H7 (cell line): ENCODE results near the gene SLC25A21. TPM values are rescaled to one million over a fixed set of nuclear protein-coding genes. Genes with fewer than 3 reads are reported as not detected.

ENCODE experiments used
- DNase-seq: peaks from one replicate; pipeline ENCODE4 v3.0.0; 2012
- H3K27me3 ChIP-seq: 2 replicates; pipeline ENCODE4 v1.6.0; 2011; ENCODE audit warnings: mild to moderate bottlenecking, low read length; ENCODE audit not compliant: control insufficient read depth, insufficient read depth
- H3K36me3 ChIP-seq: replicated peaks from 2 replicates; pipeline ENCODE4 v1.5.1; 2011; ENCODE audit warnings: low read length; ENCODE audit not compliant: control insufficient read depth, insufficient read depth
- H3K4me3 ChIP-seq: 2 replicates; pipeline ENCODE4 v1.5.1; 2011; ENCODE audit warnings: low read depth, mild to moderate bottlenecking, control low read depth, low read length, moderate library complexity; ENCODE audit not compliant: insufficient read depth
- total RNA-seq: library from RNA; depleted of rRNA; stranded (reverse); fragments of >200 nt; shearing (Covaris generic); gene quantifications from 2 replicates; pipeline ENCODE4 v1.2.3, GENCODE V29; 2014

The SLC25A21 gene
- total RNA-seq, 1 experiment from 2014 or later, result 7.7 TPM

DNA sequence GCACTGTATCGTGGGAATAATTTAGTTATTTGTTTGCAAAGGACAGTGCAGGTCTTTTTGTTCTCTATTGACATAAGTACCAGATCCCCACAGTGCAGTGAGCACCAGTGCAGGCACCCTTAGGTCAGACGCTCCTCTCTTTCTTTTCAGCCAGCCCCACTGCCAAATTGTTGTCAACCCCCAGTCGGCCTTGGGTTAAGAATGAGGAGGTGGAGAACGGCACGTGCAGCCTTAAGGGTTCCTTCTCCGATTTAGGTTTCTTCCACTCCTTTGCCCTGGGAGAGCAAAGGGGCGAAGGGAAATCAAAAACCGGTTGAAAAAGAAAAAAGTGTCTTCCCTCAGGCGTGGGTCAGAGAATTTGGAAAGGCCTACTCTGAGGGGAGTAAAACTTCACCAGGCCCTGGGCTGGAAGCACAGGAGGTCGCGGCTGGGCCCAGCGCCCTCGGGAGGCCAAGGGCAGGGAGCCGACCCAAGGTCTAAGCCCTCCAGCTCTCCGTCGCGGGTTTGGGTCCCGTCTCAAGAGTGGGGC, 506.5 kb downstream of the SLC25A21 start:
- DNase-seq, result peak; percentile 58
- peaks cover 90% of the 10 kb centered on the region for H3K27me3 ChIP-seq
- peak overlapping the region; percentile 30; the same call in 1 of the 2 replicates for H3K4me3 ChIP-seq
- no peaks in the 10 kb centered on the region for H3K36me3 ChIP-seq

DNA sequence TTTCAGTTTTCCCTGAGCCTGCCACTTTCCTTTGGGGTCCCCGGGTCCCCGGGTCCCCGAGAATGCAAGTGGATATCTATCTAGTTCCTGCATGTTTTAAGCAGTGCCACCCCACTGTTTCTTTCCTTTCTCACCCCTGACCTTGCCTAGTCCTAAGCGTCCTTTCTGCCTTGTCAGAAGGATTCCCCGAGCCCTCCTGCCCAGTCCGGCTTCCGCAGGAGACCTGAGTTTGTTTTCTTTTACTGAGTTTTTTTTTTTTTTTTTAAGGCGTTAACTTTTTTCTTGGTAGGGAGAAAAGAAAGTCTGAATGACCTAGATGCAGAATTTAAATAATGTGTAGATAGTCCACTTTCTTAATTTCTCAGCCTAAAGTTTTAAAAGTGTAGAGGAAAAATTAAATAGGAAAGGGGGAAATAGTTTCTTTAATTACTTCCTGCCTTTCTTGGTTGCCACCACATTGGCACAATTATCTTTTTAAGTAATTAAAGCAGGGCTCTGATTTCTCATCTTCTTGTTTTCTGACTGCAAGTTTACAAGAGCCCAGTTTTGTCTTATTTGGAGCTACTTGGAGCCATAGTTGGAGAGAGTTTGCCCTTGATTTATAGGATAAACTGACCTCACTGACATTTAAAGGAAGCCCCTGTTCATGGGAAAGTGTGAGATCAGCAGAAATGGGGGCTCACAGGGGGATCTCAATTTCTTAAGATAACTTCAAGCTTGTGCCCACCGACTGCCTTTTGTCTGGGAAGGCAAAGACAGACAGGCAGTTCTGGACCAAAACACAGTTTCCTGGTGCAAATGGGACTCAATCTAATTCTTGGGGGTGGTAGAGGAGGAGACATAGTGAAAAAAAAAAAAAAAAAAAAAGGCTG, 507.8 kb downstream of the SLC25A21 start:
- peak; percentile 22 for DNase-seq
- H3K36me3 ChIP-seq, result no peaks in the 10 kb centered on the region
- H3K4me3 ChIP-seq, result no peak overlapping the region
- peaks cover 94% of the 10 kb centered on the region for H3K27me3 ChIP-seq

DNA sequence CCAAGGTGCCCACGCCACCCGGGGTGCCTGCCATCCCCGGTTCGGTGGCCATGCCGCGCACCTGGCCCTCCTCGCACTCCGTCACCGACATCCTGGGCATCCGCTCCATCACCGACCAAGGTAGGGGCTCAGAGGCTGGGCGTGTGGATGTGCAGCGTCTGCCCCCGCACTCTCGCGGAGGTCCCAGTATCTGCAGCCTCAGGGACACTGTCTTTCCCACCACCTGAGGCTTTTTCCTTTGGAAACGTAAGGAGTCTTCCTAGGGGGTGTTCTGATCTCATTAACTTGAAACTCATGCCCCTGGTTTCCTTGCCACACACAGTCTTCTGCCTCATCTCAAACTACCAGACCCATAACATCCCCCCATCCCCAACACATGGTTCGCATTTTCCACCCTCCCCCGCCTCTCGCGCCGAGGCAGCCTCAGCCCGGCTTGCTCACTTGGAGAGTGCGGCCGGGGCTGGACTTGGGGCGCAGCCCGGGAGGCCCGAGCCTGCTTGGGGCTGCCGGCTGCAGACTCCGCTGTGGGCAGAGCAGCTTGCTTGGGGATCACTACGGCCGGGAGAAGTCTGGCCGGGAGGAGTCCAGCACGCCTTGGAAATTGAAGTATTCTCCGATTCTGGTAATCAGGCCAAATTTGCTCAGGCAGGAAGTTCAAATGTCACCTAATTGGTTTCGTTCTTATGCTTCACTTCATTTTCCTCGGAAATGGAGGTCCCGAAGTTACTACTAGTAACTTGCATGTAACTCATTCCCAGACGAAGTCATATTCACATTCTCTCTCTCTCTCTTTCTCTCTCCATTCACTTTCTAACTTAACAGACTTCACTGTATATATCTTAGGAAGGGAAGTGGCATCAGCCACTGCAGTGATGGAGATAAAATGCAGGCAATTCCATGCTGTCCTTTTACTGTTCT, 508.7 kb downstream of the SLC25A21 start:
- H3K27me3 ChIP-seq, result peaks cover 94% of the 10 kb centered on the region
- no peaks in the 10 kb centered on the region for H3K36me3 ChIP-seq
- H3K4me3 ChIP-seq, result 0 out of 2 replicates have a peak overlapping the region, but pooled peaks have one; percentile 37
- DNase-seq, result peak; percentile 81

DNA sequence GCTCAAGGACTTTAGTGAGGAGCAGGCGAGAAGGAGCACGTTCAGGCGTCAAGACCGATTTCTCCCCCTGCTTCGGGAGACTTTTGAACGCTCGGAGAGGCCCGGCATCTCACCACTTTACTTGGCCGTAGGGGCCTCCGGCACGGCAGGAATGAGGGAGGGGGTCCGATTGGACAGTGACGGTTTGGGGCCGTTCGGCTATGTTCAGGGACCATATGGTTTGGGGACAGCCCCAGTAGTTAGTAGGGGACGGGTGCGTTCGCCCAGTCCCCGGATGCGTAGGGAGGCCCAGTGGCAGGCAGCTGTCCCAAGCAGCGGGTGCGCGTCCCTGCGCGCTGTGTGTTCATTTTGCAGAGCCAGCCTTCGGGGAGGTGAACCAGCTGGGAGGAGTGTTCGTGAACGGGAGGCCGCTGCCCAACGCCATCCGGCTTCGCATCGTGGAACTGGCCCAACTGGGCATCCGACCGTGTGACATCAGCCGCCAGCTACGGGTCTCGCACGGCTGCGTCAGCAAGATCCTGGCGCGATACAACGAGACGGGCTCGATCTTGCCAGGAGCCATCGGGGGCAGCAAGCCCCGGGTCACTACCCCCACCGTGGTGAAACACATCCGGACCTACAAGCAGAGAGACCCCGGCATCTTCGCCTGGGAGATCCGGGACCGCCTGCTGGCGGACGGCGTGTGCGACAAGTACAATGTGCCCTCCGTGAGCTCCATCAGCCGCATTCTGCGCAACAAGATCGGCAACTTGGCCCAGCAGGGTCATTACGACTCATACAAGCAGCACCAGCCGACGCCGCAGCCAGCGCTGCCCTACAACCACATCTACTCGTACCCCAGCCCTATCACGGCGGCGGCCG, 509.6 kb downstream of the SLC25A21 start:
- peak; percentile 70 for DNase-seq
- H3K27me3 ChIP-seq, result peaks cover 94% of the 10 kb centered on the region
- no peaks in the 10 kb centered on the region for H3K36me3 ChIP-seq
- peak overlapping the region; percentile 37; the same call in 1 of the 2 replicates for H3K4me3 ChIP-seq

DNA sequence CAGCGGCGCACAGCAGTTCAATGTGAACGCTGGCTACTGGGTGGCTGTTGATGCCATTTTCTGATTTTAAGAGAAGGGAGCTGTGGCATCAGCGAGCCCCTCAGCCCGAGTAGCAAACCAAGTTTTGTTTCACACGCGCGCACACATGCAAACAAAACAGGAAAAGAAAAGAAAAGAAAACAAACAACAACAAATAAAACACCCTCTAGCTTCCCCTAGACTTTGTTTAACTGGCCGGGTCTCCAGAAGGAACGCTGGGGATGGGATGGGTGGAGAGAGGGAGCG, 510.2 kb downstream of the SLC25A21 start:
- Histone ChIP-seq H3K27me3 (peaks cover 94% of the 10 kb centered on the region), H3K36me3 (no peaks in the 10 kb centered on the region), H3K4me3 (peak overlapping the region; percentile 37; the same call in 1 of the 2 replicates)
- DNase-seq, result no peak

DNA sequence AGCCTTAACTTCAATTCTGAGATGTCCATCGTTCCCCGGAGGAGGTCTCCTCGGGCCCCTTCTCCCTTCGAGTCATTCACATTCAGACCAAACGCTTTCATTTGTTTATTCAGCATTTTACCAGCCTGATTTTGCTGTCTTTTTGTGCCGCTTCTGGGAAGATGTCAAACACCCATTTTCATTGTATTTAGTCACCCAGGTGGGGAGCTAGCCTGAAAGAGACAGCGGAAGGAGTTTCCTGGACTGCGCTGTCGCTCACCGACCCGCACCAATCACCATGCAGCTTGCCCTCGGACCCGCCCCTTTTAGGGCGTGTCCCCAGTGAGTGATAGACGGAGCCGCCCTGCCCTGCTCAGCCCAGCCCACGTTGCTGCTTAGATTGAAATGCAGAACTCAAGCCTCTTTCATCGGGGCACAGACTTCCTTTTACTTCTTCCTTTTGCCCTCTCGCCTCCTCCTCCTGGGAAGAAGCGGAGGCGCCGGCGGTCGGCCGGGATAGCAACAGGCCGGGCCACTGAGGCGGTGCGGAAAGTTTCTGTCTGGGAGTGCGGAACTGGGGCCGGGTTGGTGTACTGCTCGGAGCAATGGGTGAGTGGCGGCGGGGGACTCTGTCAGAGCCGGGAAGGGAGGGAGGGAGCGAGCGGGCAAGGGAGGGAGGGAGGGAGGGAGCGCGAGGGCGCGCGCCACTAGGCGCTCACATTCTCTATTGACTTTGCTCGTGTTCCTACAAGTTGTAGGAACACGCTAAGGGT, 510.7 kb downstream of the SLC25A21 start, which contains the start of gene PAX9:
Gene PAX9, plus strand, starts transcription at position 355 of the 752 bp plus-strand sequence. Its CDS starts 230 bp downstream, at position 585.
- DNase-seq, result peak; percentile 96
- Histone ChIP-seq H3K36me3 (no peaks in the 10 kb centered on the region), H3K27me3 (peaks cover 94% of the 10 kb centered on the region)

DNA sequence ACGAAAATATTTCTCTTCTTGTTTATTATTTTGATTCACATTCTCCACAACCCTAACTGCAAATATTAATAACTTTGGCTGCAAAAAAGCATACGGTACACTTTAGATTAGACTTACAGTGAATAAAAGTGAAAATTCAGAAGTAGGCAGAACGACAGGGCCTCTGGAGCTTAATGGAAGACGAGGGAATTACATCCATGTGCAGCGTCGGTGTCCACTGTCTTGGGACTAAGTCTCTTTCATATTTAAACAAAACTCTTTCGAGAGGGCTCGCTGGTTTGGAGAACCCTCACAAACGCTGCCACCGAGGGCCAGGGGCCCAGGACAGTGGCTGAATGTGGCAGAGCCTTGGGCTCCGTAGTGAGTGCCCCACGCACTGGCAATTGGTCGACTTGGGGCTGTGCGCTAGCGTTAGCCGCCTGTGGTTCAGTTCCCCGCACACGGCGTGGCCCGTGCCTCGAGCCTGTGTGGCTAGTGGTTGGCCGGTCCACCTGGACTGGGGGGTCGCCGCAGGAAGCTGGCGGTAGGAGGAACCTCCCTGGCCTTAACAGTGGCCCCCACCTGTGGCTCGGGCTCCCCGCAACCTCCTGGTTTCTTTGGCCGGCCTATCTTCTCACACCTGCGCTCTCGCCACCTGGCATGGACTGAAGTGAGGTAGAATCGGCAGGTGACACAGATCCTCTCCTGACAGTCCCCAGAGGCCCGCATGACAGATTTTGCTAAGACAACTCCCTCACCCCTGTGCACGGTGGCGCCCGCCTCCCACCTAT, 511.5 kb downstream of the SLC25A21 start:
- Histone ChIP-seq H3K36me3 (no peaks in the 10 kb centered on the region), H3K27me3 (peaks cover 94% of the 10 kb centered on the region), H3K4me3 (no peak overlapping the region)
- no peak for DNase-seq

More for the DNA sequence above, 510.7 kb downstream of the SLC25A21 start, which contains the start of gene PAX9:
- H3K4me3 ChIP-seq, result peak within 1 kb of the TSS; percentile 37

DNA sequence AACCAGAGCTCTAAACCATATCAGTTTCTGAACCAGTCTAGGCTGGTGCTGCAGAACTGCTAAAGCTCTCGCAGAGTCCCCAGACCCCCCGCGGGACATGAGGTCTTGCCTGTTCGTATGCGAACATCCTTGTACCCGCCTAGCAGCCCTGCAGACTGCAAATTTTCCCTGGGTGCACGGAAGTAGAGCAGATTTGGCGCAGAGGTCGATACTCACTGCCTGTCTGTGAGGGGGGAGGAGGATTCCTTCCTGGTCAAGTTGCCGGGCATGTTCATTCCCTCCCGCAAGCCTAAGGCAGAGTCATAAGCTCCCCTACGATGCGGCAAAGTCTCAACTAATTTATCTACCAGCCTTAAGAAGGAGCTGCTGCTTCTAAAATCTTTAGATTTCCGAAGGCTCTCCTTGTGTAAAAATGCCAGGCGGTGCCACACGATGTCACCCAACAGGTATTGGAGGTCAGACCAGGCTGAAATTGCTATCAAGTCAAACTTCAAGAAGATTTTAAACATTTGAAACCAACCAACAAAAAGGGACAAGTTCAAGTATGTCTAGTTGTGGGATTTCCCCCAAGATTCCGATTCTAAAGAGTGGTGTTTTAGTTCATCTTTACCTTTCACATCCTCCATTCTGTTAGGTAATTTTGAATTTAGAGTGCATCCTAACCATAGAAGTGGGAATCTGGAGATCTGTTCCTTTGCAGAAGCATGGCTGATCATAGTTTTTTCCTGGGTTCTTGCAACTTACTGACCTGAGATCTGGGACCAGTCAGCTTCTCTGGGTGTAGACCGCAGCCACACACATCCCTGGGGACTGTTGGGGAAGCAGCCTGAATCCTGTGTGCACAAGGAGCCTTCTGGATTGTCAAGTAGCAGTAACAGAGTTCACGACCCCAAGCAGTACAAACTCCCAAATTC, 512.3 kb downstream of the SLC25A21 start:
- DNase-seq, result peak; percentile 47

DNA sequence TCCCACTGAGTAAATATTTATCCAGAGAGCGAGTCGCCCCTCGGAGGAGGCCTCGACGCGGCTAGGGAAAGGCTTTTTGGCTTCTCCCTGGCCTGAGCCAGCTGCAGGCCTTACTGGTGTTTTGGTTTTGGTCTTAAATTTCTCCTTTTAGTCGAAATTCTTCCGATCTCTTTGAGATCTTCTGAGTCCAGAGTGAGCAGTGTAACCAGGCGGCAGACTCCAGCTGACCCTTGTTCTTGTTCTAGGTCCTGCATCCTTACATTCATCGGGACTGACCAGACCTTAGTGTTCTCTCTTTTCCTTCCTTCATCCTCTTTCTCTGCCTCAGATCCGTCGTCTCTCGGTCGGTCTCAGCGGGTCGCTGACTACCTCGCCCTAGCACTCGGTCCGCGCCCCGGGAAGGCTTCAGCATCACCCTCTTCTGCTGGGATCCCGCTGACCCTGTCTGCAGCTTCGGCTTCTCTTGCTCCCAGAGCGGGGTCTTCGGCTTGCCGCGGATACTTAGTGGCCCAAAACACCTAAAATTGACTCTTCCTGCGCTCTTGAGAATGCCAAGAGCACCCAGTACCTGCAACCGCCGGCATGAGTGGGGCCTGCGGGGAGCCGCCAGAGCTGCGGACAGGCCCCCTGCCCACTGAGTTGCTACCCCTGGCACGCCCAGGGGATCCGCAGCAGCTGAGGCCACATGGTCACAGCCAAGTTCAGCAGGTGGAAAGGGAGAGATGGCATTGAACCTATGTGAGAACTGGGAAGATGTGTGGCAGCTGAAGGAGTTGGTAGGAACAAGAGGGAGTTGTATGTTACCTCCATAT, 513.2 kb downstream of the SLC25A21 start:
- peak; percentile 40 for DNase-seq
- no peak overlapping the region for H3K4me3 ChIP-seq
- no peaks in the 10 kb centered on the region for H3K36me3 ChIP-seq
- peaks cover 94% of the 10 kb centered on the region for H3K27me3 ChIP-seq

More for the DNA sequence above, 512.3 kb downstream of the SLC25A21 start:
- Histone ChIP-seq H3K27me3 (peaks cover 94% of the 10 kb centered on the region), H3K36me3 (no peaks in the 10 kb centered on the region), H3K4me3 (no peak overlapping the region)

DNA sequence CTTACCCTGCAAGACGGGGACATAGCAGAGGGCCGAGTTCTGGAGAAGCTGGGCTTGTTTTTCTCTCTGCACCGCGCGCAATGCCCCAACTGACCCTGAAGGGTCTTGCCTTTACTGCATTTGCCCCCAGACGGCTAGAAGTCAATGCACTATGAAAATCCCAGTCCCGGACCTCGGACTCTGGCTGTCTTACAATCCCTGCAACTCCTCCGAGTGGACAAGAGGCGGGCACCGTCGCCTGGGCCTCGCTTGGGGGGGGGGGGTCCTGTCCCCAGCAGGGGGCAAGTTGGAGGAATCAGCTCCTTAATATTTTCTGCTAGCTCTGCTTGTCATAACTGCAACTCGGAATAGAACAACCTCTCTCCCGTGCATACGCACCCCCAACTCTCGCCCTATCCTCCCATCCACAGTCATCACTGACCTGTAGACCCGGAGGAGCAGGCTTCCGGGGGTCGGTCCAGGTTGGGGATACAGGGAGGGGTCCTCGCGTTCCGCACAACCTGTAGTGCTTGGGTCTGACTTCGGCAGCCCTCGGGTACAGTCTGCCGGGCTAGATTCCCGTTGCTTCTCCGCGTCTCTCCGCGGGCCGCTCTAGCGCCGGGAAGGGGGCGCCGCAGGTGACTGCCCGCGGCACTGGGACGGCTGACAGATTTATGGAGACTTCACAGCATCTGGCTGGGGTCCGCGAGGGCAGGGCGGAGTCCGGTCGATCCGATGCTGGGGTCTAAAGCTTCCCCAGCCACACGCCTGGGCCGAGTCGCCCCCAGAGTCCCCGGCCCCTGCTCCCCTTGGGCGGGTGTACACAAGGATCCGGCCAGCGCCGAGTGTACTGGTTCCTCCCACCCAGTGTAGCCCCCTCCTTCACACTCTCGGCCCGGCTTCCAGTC, 514.0 kb downstream of the SLC25A21 start:
- DNase-seq, result peak; percentile 71
- no peaks in the 10 kb centered on the region for H3K36me3 ChIP-seq
- peaks cover 94% of the 10 kb centered on the region for H3K27me3 ChIP-seq
- no peak overlapping the region for H3K4me3 ChIP-seq
